ACC112 (cell line): ENCODE data around the gene NOTCH2.

Experiments used
- H2AFZ ChIP-seq: fragments of 200-600 bp; sonication (generic); one replicate; pipeline ENCODE4 v1.6.0; 2017; ENCODE audit warnings: antibody characterized with exemption, low read length; ENCODE audit not compliant: unreplicated experiment
- H3K27ac ChIP-seq: fragments of 200-600 bp; sonication (generic); 2 replicates; pipeline ENCODE4 v1.5.1; 2014; ENCODE audit warnings: low read depth, mild to moderate bottlenecking, antibody characterized with exemption, low read length, moderate library complexity
- H3K27me3 ChIP-seq: fragments of 200-600 bp; sonication (generic); 2 replicates; pipeline ENCODE4 v1.6.1; 2014; ENCODE audit warnings: mild to moderate bottlenecking, antibody characterized with exemption, low read length, moderate library complexity, mixed read lengths; ENCODE audit not compliant: insufficient read depth
- H3K36me3 ChIP-seq: fragments of 200-600 bp; sonication (generic); 2 replicates; pipeline ENCODE4 v1.6.1; 2016; ENCODE audit warnings: mild to moderate bottlenecking, antibody characterized with exemption, low read length, moderate library complexity, mixed read lengths; ENCODE audit not compliant: insufficient read depth
- H3K4me1 ChIP-seq: fragments of 200-600 bp; sonication (generic); one replicate; pipeline ENCODE4 v1.6.1; 2016; ENCODE audit warnings: low read length, mixed read lengths; ENCODE audit not compliant: insufficient read depth, unreplicated experiment, control insufficient read depth
- H3K4me3 ChIP-seq: fragments of 200-600 bp; sonication (generic); 2 replicates; pipeline ENCODE4 v1.5.1; 2014; ENCODE audit warnings: mild to moderate bottlenecking, low read depth, low read length
- H3K79me2 ChIP-seq: fragments of 200-600 bp; sonication (generic); one replicate; pipeline ENCODE4 v1.6.0; 2016; ENCODE audit warnings: low read length; ENCODE audit not compliant: control insufficient read depth, unreplicated experiment, insufficient read depth

The NOTCH2 gene

DNA sequence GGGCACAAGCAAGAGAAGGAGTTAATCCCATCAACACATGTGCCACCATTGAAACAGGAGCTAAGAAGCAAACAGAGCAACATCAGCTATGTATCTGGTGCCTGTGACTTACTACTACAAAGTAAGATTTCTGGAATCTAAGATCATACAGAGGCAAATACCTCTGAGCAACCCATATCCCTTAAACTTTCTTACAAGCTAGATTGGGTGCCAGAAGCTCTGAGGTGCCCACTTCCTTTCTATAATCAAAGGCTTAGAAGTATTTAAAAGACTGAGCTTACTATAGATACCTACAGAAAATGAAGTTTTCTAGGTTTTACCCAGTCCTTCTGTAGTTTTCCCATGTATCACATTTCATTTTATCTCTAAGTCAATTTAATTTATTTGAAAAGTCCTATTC, 128.8 kb downstream of the NOTCH2 start:
- Histone ChIP-seq H3K27me3 (no peaks in the 10 kb centered on the region), H2AFZ (no peak overlapping the region), H3K79me2 (peaks cover 32% of the 10 kb centered on the region), H3K27ac (no peak overlapping the region), H3K4me3 (no peak overlapping the region), H3K4me1 (peaks cover 10% of the 10 kb centered on the region), H3K36me3 (peaks cover 53% of the 10 kb centered on the region)

DNA sequence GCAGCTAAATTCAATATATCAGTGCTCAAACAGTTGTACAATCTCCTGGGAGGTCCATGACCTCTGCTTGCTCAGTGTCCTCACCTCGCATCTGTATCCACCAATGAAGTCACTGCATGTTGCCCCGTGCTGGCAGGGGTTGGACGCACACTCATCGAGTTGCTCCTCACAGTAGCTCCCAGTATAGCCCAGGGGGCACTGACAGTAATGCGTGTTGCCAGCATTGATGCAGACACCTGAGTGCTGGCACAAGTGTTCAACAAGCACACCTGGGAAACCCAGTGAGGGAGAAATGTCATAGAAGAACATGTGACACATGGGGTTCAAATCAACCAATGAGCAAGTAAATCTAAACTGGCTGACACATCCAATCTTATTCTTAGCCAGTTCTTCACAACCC, 132.3 kb downstream of the NOTCH2 start:
- peaks cover 77% of the 10 kb centered on the region for H3K36me3 ChIP-seq
- H3K27ac ChIP-seq: no peak overlapping the region
- H3K4me3 ChIP-seq: no peak overlapping the region
- no peaks in the 10 kb centered on the region for H3K27me3 ChIP-seq
- peaks cover 4% of the 10 kb centered on the region for H3K79me2 ChIP-seq
- no peaks in the 10 kb centered on the region for H3K4me1 ChIP-seq
- no peak overlapping the region for H2AFZ ChIP-seq

DNA sequence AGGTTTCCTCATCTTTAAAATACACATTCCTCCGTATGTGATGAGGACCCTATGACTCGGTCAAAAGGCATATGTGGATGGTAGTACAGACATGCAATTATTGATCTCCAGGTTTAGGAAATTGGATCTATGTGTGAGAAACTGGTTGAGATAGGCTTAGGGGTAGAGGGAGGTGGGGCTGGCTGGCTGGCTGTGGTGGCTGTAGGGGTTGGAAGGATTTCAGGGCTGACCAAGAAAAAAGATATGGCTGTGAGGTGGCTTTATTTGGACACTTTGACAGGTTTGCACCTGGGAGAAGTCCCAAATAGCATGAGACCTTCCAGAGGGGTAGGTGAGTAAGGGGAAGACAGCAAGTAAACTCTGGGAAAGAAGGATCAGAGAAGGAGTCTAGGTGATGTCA, 133.5 kb downstream of the NOTCH2 start:
- Histone ChIP-seq H3K36me3 (peaks cover 70% of the 10 kb centered on the region), H3K4me3 (no peak overlapping the region), H3K27me3 (no peaks in the 10 kb centered on the region), H3K4me1 (no peaks in the 10 kb centered on the region), H2AFZ (no peak overlapping the region), H3K79me2 (no peaks in the 10 kb centered on the region), H3K27ac (no peak overlapping the region)

DNA sequence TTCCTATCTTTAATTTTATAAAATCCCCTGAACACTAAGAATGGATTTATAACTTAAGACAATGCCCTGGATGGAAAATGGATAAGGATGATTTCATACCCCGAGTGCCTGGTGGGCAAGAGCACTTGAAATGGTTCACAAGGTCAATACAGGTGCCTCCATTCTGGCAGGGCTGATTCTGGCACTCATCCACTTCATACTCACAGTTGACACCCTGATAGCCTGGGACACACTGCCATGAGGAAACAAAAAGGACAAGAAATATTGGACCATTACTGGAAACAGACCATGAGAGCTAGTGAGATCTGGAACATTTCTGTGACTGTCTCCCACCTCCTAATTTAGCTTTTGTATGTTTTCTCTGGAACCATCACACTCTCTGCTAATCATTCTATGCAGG, 134.1 kb downstream of the NOTCH2 start:
- no peak overlapping the region for H2AFZ ChIP-seq
- H3K27ac ChIP-seq: no peak overlapping the region
- no peaks in the 10 kb centered on the region for H3K27me3 ChIP-seq
- H3K36me3 ChIP-seq: peaks cover 67% of the 10 kb centered on the region
- no peak overlapping the region for H3K4me3 ChIP-seq
- H3K79me2 ChIP-seq: no peaks in the 10 kb centered on the region
- H3K4me1 ChIP-seq: no peaks in the 10 kb centered on the region

DNA sequence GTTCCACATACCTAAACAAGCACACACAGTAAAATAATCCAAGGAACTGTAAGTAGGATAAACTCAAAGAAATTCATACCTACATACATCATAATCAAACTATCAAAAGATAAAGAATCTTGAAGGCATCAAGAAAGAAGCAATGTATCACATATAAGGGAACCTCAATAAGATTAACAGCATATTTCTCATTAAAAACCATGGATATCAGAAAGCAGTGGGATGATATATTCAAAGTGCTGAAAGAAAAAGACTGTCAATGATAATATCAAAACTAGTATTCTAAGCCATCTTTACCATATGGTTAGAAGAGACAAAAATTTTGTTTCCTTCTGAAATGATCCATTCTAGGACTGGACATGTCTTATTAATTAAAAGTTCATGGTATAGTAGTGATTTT, 136.1 kb downstream of the NOTCH2 start:
- H3K4me1 ChIP-seq: no peaks in the 10 kb centered on the region
- H3K4me3 ChIP-seq: no peak overlapping the region
- H3K79me2 ChIP-seq: no peaks in the 10 kb centered on the region
- H3K27ac ChIP-seq: no peak overlapping the region
- no peak overlapping the region for H2AFZ ChIP-seq
- H3K27me3 ChIP-seq: no peaks in the 10 kb centered on the region
- H3K36me3 ChIP-seq: peaks cover 53% of the 10 kb centered on the region

DNA sequence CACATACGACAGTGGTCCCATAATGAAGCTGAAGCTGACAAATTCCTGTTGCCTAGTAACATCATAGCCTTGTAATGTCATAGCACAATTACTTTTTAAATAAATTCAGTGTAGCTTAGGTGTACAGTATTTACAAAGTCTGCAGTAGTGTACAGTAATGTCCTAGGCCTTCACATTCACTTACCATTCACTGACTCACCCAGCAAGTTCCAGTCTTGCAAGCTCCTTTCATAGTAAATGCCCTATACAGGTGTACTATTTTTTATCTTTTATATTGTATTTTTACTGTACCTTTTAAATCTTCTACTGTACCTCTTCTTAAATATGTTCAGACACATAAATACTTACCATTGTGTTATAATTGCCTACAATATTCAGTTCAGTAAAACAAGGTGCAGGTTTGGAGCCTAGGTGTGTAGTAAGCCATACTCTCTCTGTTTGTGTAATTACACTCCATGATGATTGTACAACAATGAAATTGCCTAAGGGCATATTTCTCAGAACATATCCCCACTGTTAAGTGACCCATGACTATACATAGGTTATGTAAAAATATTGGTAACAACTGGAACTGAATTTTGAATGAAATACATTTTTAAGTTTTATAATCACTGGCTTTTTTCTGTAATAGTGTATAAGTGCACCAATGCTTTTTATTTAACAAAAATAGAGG, 139.7 kb downstream of the NOTCH2 start:
- Histone ChIP-seq H3K4me3 (no peak overlapping the region), H3K79me2 (no peaks in the 10 kb centered on the region), H2AFZ (no peak overlapping the region), H3K27ac (no peak overlapping the region), H3K36me3 (peaks cover 49% of the 10 kb centered on the region), H3K27me3 (no peaks in the 10 kb centered on the region), H3K4me1 (no peaks in the 10 kb centered on the region)

DNA sequence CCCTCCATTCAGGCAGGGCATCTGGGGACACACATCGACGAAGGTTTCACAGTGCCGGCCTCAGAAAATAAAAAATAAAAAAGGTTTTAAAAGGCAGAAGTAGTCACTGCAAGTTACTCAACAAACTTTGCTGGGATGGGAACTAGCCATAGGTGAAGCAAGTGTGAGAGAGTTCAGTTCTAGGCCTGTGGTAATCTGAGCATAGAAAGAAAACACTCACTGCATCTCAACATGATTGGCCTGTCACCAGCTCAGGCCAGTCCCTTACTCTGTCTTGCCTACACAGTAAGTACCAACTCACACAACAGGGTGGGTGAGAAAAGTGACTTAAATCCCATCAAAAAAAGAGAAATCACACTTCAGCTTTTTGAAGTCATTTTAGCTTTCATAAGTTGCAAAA, 142.9 kb downstream of the NOTCH2 start:
- Histone ChIP-seq H3K27ac (no peak overlapping the region), H3K4me3 (no peak overlapping the region), H3K79me2 (no peaks in the 10 kb centered on the region), H3K36me3 (peaks cover 54% of the 10 kb centered on the region), H2AFZ (no peak overlapping the region), H3K27me3 (no peaks in the 10 kb centered on the region), H3K4me1 (no peaks in the 10 kb centered on the region)

DNA sequence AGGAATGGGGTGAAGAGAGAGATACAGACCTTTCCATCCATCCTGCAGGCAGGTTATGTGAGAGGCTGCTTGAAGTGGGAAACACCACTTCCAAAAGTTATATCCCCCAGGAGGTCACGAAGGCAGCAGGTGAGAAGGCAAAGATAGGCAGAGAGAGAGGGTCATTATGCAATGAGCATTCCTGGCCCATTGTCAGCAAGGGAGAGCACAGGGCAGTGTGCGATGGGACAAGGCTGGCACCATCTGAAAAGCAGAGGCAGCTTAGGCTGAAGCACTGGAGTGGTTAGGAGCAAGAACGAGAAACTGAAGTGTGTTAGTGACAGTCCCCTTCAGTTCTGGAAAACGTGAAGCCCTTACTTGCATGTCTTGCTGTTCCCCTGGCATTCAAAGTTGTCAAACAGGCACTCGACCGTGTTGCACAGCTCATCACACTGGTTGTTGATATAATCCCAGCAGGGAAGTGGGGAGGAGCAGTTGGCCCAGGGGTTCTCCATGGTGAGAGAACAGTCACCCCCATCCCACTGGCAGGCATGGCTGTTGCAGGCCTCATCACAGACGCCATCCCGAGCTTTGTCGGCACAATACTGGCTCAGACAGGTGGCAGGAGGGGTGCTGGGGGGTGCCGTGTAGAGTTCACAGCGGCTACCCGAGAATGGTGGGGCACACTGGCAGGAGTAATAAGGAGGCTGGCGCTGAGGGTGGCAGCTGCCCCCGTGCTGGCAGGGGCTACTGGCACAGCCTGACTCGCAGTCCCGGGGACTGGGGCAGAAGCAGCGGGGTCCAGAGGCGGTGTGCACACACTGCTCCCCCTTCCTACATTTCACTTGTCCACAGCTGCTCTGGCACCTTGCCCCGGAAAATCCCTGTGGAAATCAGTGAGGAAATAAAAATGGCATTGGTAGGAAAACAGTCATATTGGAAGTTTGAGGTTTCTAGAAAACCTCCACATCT, 144.2 kb downstream of the NOTCH2 start:
- H3K4me1 ChIP-seq: no peaks in the 10 kb centered on the region
- no peaks in the 10 kb centered on the region for H3K79me2 ChIP-seq
- H3K27ac ChIP-seq: no peak overlapping the region
- no peak overlapping the region for H2AFZ ChIP-seq
- no peaks in the 10 kb centered on the region for H3K27me3 ChIP-seq
- H3K4me3 ChIP-seq: no peak overlapping the region
- peaks cover 58% of the 10 kb centered on the region for H3K36me3 ChIP-seq

DNA sequence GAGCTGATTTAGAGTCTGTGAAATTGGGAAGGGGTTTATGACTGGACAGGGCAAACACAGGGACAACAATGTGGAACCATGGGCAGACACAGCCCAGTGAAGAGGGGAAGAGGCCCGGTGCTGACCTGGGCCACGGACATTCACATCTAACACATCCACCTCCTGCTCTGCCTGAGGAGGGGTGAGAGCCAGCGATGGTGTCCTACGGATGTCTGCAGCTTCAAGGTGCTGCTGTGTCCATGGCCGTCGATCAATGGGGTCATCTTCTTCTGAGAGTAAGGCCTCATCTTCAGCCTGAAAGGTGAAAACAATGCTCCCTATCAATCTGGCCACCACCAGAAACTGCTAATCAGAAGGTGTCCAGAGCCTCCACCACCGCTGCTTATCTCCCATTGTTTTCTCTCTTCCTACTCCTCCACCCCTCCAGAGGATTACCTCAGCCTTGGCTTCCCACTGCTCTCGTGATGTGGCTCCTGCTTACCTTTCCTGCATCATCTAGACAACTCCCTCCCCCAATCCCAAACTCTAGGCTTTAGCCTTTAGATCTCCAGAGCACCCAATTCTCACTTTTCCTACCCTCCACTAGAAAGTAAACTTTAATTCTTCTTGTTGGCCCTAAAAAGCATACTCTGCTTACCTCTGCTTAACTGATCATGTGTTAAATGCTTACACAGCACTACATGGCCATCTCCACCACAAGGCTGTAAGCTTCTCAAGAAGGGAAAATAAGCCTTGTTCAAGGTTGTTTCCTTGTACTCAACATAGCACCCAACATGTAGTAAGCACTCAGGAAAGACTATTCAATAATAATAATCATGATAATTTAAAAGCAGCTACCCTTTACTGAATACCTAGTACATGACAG, 149.1 kb downstream of the NOTCH2 start:
- no peaks in the 10 kb centered on the region for H3K27me3 ChIP-seq
- H3K79me2 ChIP-seq: no peaks in the 10 kb centered on the region
- no peak overlapping the region for H3K4me3 ChIP-seq
- H3K36me3 ChIP-seq: peaks cover 71% of the 10 kb centered on the region
- H3K27ac ChIP-seq: no peak overlapping the region
- H3K4me1 ChIP-seq: no peaks in the 10 kb centered on the region
- H2AFZ ChIP-seq: no peak overlapping the region

DNA sequence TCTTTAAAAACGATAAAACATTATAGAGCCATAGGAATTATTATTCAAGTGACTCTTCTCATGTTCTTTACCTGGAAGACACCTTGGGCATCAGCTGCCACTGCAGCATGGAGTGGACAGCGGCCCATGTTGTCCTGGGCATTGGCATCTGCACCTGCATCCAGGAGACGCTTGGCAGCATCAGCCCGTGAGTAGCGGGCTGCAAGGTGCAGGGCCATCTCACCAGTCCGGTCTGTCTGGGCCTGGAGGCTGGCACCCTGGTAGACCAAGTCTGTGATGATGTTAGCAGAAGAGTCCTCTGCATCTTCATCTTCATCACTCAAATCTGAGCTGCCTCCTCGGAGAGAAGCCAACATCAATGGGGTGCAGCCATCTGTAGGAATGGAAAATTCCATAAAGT, 150.2 kb downstream of the NOTCH2 start:
- Histone ChIP-seq H3K4me3 (no peak overlapping the region), H3K27me3 (no peaks in the 10 kb centered on the region), H3K79me2 (no peaks in the 10 kb centered on the region), H3K27ac (no peak overlapping the region), H2AFZ (no peak overlapping the region), H3K4me1 (no peaks in the 10 kb centered on the region), H3K36me3 (peaks cover 72% of the 10 kb centered on the region)
